ENCODE results near the gene RAB8B. TPM values are rescaled to one million over a fixed set of nuclear protein-coding genes. Genes with fewer than 3 reads are reported as not detected.
A peak's percentile ranks its signal among the peaks of the same experiment; 100 is the strongest.

Gene RAB8B
- total and polyA plus RNA-seq, 5 donors = 7.2 to 21.5 (median 17.3) TPM

GRCh38 chr15:63181648-63182047 lies 7.8 kb upstream of the RAB8B start:
- Histone ChIP-seq H3K27me3 (ENCODE audit: control insufficient read depth, insufficient read depth) (no peaks in the 10 kb centered on the region), H3K9me3 (ENCODE audit: control insufficient read depth, low read length) (no peaks in the 10 kb centered on the region), H3K4me3 (ENCODE audit: low read length) (no peak overlapping the region), H3K27ac (ENCODE audit: low read length) (no peak overlapping the region), H3K4me1 (ENCODE audit: control insufficient read depth, insufficient read depth, low read length) (no peaks in the 10 kb centered on the region)
- intact Hi-C loops (cut with DNase I) = no loop called here
- ATAC-seq (no peak), DNase-seq (no peak)
- WGBS = 93% methylated on average over 2 of the region's 2 CpGs

- Histone ChIP-seq H3K27me3 (ENCODE audit: control insufficient read depth, insufficient read depth) (no peaks in the 10 kb centered on the region), H3K9me3 (ENCODE audit: control insufficient read depth, low read length) (no peaks in the 10 kb centered on the region), H3K4me3 (ENCODE audit: low read length) (no peak overlapping the region), H3K27ac (ENCODE audit: low read length) (no peak overlapping the region), H3K4me1 (ENCODE audit: control insufficient read depth, insufficient read depth, low read length) (no peaks in the 10 kb centered on the region)
- no peak for DNase-seq
- ATAC-seq = no peak
- intact Hi-C loops (cut with DNase I) = no loop called here
- WGBS = 41% methylated on average over 2 of the region's 2 CpGs
Measured at GRCh38 chr15:63185206-63185605, 4.2 kb upstream of the RAB8B start.

DNA sequence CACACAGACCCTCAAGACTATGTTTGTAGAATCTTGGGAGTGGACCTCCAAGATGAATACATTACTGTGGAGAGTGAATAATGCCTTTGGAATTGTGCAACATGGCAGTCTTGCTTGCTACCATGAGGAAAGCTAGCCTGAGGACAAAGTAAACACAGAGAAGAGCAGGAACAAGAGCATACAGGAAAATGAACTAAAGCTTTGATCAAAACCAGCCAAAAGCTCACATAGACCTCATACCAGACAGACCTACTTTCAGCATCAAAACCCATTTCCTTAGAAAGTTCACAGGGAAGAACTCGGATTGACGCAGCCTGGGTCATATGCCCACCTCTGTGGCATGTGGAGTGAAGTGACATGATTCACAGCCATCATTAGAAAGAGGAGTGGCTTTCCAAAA lies 3.3 kb upstream of the RAB8B start:
- H3K4me1 ChIP-seq (ENCODE audit: control insufficient read depth, insufficient read depth, low read length) = no peaks in the 10 kb centered on the region
- no peak for DNase-seq
- ATAC-seq = no peak
- no peaks in the 10 kb centered on the region for H3K9me3 ChIP-seq (ENCODE audit: control insufficient read depth, low read length)
- no peak overlapping the region for H3K4me3 ChIP-seq (ENCODE audit: low read length)
- intact Hi-C loops (cut with DNase I) = no loop called here
- H3K27me3 ChIP-seq (ENCODE audit: control insufficient read depth, insufficient read depth) = no peaks in the 10 kb centered on the region
- H3K27ac ChIP-seq (ENCODE audit: low read length) = no peak overlapping the region
- 41% methylated on average over 2 of the region's 2 CpGs for WGBS

- Histone ChIP-seq H3K4me1 (ENCODE audit: control insufficient read depth, insufficient read depth, low read length) (peaks cover 3% of the 10 kb centered on the region), H3K27me3 (ENCODE audit: control insufficient read depth, insufficient read depth) (no peaks in the 10 kb centered on the region), H3K27ac (ENCODE audit: low read length) (no peak overlapping the region), H3K4me3 (ENCODE audit: low read length) (no peak overlapping the region), H3K9me3 (ENCODE audit: control insufficient read depth, low read length) (no peaks in the 10 kb centered on the region)
- WGBS = 85% methylated on average over 5 of the region's 5 CpGs
- no peak for ATAC-seq
- no peak for DNase-seq
- intact Hi-C loops (cut with DNase I) = no loop called here
Measured at GRCh38 chr15:63187589-63188226, 1.7 kb upstream of the RAB8B start.

- Histone ChIP-seq H3K27ac (ENCODE audit: low read length) (peak overlapping the region; percentile 32), H3K4me1 (ENCODE audit: control insufficient read depth, insufficient read depth, low read length) (peaks cover 3% of the 10 kb centered on the region), H3K27me3 (ENCODE audit: control insufficient read depth, insufficient read depth) (no peaks in the 10 kb centered on the region), H3K4me3 (ENCODE audit: low read length) (peak overlapping the region; percentile 55), H3K9me3 (ENCODE audit: control insufficient read depth, low read length) (no peaks in the 10 kb centered on the region)
- DNase-seq (no peak), ATAC-seq (no peak)
- WGBS = 43% methylated on average over 10 of the region's 10 CpGs
- intact Hi-C loops (cut with DNase I) = no loop called here
Measured at GRCh38 chr15:63188247-63188925, 1.0 kb upstream of the RAB8B start.

GRCh38 chr15:63189941-63190768 lies 749 bp downstream of the RAB8B start:
- peak overlapping the region; percentile 53 for H3K27ac ChIP-seq (ENCODE audit: low read length)
- peaks cover 3% of the 10 kb centered on the region for H3K4me1 ChIP-seq (ENCODE audit: control insufficient read depth, insufficient read depth, low read length)
- DNase-seq (no peak), ATAC-seq (no peak)
- 11% methylated on average over 10 of the region's 10 CpGs for WGBS
- no peaks in the 10 kb centered on the region for H3K27me3 ChIP-seq (ENCODE audit: control insufficient read depth, insufficient read depth)
- no peaks in the 10 kb centered on the region for H3K9me3 ChIP-seq (ENCODE audit: control insufficient read depth, low read length)
- intact Hi-C loops (cut with DNase I) = loop anchor here in 1 of 4 donors (10.0 kb wide), 1 partner anchor 65 kb away; no protein-coding TSS in a partner anchor
- H3K4me3 ChIP-seq (ENCODE audit: low read length) = peak overlapping the region; percentile 93

GRCh38 chr15:63190769-63191649 lies 1.6 kb downstream of the RAB8B start:
- H3K27ac ChIP-seq (ENCODE audit: low read length) = no peak overlapping the region
- peaks cover 3% of the 10 kb centered on the region for H3K4me1 ChIP-seq (ENCODE audit: control insufficient read depth, insufficient read depth, low read length)
- no peaks in the 10 kb centered on the region for H3K9me3 ChIP-seq (ENCODE audit: control insufficient read depth, low read length)
- intact Hi-C loops (cut with DNase I) = loop anchor here in 1 of 4 donors (10.0 kb wide), 1 partner anchor 64 kb away; no protein-coding TSS in a partner anchor
- ATAC-seq = no peak
- no peaks in the 10 kb centered on the region for H3K27me3 ChIP-seq (ENCODE audit: control insufficient read depth, insufficient read depth)
- H3K4me3 ChIP-seq (ENCODE audit: low read length) = peak overlapping the region; percentile 93
- no peak for DNase-seq
- 53% methylated on average over 3 of the region's 3 CpGs for WGBS

- Histone ChIP-seq H3K4me3 (ENCODE audit: low read length) (no peak overlapping the region), H3K27ac (ENCODE audit: low read length) (no peak overlapping the region), H3K4me1 (ENCODE audit: control insufficient read depth, insufficient read depth, low read length) (peaks cover 3% of the 10 kb centered on the region), H3K27me3 (ENCODE audit: control insufficient read depth, insufficient read depth) (no peaks in the 10 kb centered on the region), H3K9me3 (ENCODE audit: control insufficient read depth, low read length) (no peaks in the 10 kb centered on the region)
- DNase-seq (no peak), ATAC-seq (no peak)
- 66% methylated on average over 3 of the region's 3 CpGs for WGBS
- intact Hi-C loops (cut with DNase I) = loop anchor here in 1 of 4 donors (10.0 kb wide), 1 partner anchor 63 kb away; no protein-coding TSS in a partner anchor
Measured at GRCh38 chr15:63191895-63192618, 2.7 kb downstream of the RAB8B start.

DNA sequence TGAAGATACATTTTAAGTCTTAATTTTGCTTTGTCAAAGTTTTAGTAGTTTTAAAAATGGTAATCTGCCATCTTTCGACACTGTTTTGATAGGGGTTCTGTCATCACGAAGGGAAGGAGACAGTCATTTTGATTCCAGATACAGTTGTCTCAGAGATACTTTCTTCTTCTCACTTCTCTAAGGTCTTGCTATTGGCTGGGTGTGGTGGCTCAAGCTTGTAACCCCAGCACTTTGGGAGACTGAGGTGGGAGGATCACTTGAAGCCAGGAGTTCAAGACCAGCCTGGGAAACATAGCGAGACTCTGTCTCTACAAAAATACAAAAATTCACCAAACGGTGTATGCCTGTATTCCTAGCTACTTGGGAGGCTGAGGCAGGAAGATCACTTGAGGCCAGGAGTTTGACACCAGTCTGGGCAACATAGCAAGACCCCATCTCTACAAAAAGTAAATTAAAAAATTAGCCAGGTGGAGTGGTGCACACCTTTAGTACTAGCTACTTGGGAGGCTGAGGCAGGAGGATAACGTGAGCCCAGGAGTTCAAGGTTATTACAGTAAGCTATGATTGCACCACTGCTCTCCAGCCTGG lies 3.3 kb downstream of the RAB8B start:
- Histone ChIP-seq H3K27ac (ENCODE audit: low read length) (no peak overlapping the region), H3K27me3 (ENCODE audit: control insufficient read depth, insufficient read depth) (no peaks in the 10 kb centered on the region), H3K4me3 (ENCODE audit: low read length) (no peak overlapping the region), H3K9me3 (ENCODE audit: control insufficient read depth, low read length) (no peaks in the 10 kb centered on the region), H3K4me1 (ENCODE audit: control insufficient read depth, insufficient read depth, low read length) (peaks cover 3% of the 10 kb centered on the region)
- ATAC-seq = no peak
- intact Hi-C loops (cut with DNase I) = loop anchor here in 1 of 4 donors (10.0 kb wide), 1 partner anchor 62 kb away; no protein-coding TSS in a partner anchor
- DNase-seq = no peak
- 87% methylated on average over 5 of the region's 5 CpGs for WGBS
